GM12874 (cell line): Measurements from ENCODE around the gene C16orf96.

Experiments
- CTCF ChIP-seq: IDR thresholded peaks from 2 replicates; pipeline ENCODE4 v1.5.1; 2011; ENCODE audit warnings: low read depth, mild to moderate bottlenecking, control low read depth, low read length, moderate library complexity; ENCODE audit not compliant: insufficient read depth

Gene C16orf96

GRCh38 chr16:4536391-4537106 lies 19.6 kb upstream of the C16orf96 start:
- TF ChIP-seq CTCF = no peak

GRCh38 chr16:4537376-4538343 lies 18.5 kb upstream of the C16orf96 start:
- no peak for TF ChIP-seq CTCF

GRCh38 chr16:4538350-4539235 lies 17.5 kb upstream of the C16orf96 start, which contains the start of gene CDIP1:
Gene CDIP1, minus strand, starts transcription at chr16:4538773. Its CDS starts 24,643 bp downstream, at chr16:4514130.
- TF ChIP-seq CTCF = no peak

- no peak for TF ChIP-seq CTCF
Observed at GRCh38 chr16:4539716-4540284, 16.3 kb upstream of the C16orf96 start.

- no peak for TF ChIP-seq CTCF
Observed at GRCh38 chr16:4544473-4544872, 11.7 kb upstream of the C16orf96 start.

- TF ChIP-seq CTCF = no peak
Observed at GRCh38 chr16:4548124-4548523, 8.0 kb upstream of the C16orf96 start.

GRCh38 chr16:4550591-4550990 lies 5.5 kb upstream of the C16orf96 start:
- TF ChIP-seq CTCF = no peak
